ENCODE data around the gene KBTBD2. TPM values are rescaled to one million over a fixed set of nuclear protein-coding genes. Genes with fewer than 3 reads are reported as not detected.

KBTBD2 gene
- total RNA-seq, 1 experiment from 2014 or later = 30.2 TPM

DNA sequence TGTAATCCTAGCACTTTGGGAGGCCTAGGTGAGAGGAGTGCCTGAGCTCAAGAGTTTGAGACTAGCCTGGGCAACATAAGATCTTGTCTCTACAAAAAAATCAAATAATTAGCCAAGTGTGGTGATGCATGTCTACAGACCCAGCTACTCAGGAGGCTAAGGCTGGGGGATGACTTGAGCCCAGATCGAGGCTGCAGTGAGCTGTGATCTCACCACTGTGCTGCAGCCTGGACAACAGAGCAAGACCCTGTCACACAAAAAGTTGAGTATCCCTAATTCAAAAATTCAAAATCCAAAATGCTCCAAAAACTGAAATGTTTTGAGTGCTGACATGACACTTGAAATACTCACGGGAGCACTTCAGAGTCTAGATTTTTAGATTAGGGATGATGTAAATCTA is 19.1 kb downstream of the KBTBD2 start:
- no peaks in the 10 kb centered on the region for H3K4me1 ChIP-seq
- no peak overlapping the region for H3K27ac Mint-ChIP-seq (ENCODE audit: unreplicated experiment)
- TF ChIP-seq, protein P1, sequence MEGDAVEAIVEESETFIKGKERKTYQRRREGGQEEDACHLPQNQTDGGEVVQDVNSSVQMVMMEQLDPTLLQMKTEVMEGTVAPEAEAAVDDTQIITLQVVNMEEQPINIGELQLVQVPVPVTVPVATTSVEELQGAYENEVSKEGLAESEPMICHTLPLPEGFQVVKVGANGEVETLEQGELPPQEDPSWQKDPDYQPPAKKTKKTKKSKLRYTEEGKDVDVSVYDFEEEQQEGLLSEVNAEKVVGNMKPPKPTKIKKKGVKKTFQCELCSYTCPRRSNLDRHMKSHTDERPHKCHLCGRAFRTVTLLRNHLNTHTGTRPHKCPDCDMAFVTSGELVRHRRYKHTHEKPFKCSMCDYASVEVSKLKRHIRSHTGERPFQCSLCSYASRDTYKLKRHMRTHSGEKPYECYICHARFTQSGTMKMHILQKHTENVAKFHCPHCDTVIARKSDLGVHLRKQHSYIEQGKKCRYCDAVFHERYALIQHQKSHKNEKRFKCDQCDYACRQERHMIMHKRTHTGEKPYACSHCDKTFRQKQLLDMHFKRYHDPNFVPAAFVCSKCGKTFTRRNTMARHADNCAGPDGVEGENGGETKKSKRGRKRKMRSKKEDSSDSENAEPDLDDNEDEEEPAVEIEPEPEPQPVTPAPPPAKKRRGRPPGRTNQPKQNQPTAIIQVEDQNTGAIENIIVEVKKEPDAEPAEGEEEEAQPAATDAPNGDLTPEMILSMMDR (IDR thresholded peaks at IDR 0.05; ENCODE audit: insufficient read depth in 1 of 2, low read depth in 1 of 2, low read length in 1 of 2, severe bottlenecking in 1 of 2, unreplicated experiment in 1 of 2) = no peak
- no peak overlapping the region for H3K4me3 Mint-ChIP-seq (ENCODE audit: unreplicated experiment)
- peaks cover 60% of the 10 kb centered on the region for H3K36me3 Mint-ChIP-seq (ENCODE audit: insufficient read depth, unreplicated experiment)
- no peak overlapping the region for H3K4me3 ChIP-seq (ENCODE audit: low read depth, low read length)
- H3K9me3 Mint-ChIP-seq (ENCODE audit: unreplicated experiment) = no peaks in the 10 kb centered on the region
- BruUV-seq (replicated peaks) = no TSS peak
- no peaks in the 10 kb centered on the region for H3K4me1 Mint-ChIP-seq (ENCODE audit: low read depth, unreplicated experiment)
- no peaks in the 10 kb centered on the region for H3K27me3 ChIP-seq (replicated peaks; ENCODE audit: control insufficient read depth, insufficient read depth, low read length)
- H3K36me3 ChIP-seq (ENCODE audit: control insufficient read depth, insufficient read depth, low read length) = peaks cover 3% of the 10 kb centered on the region; the same call in 1 of the 2 replicates
- intact Hi-C loops (cut with micrococcal nuclease; ENCODE audit: unreplicated experiment) = no loop called here
- ChIA-PET CTCF (no interaction called here), POLR2A (interaction anchor here (0.5 kb wide), 1 partner anchor 34 kb away, joined by 4 read pairs; no protein-coding TSS in a partner anchor)
- no peaks in the 10 kb centered on the region for H3K9me3 ChIP-seq
- no peaks in the 10 kb centered on the region for H3K27me3 Mint-ChIP-seq (ENCODE audit: insufficient read depth, unreplicated experiment)
- no peak for DNase-seq

- no peaks in the 10 kb centered on the region for H3K9me3 Mint-ChIP-seq (ENCODE audit: unreplicated experiment)
- H3K27ac Mint-ChIP-seq (ENCODE audit: unreplicated experiment) = no peak overlapping the region
- ChIA-PET POLR2A (no interaction called here), CTCF (no interaction called here)
- peaks cover 60% of the 10 kb centered on the region for H3K36me3 Mint-ChIP-seq (ENCODE audit: insufficient read depth, unreplicated experiment)
- DNase-seq = no peak
- no TSS peak for BruUV-seq (replicated peaks)
- H3K4me3 Mint-ChIP-seq (ENCODE audit: unreplicated experiment) = no peak overlapping the region
- TF ChIP-seq, protein P1 (IDR thresholded peaks at IDR 0.05; ENCODE audit: insufficient read depth in 1 of 2, low read depth in 1 of 2, low read length in 1 of 2, severe bottlenecking in 1 of 2, unreplicated experiment in 1 of 2) = no peak
- no peaks in the 10 kb centered on the region for H3K4me1 ChIP-seq
- no peaks in the 10 kb centered on the region for H3K9me3 ChIP-seq
- no peaks in the 10 kb centered on the region for H3K4me1 Mint-ChIP-seq (ENCODE audit: low read depth, unreplicated experiment)
- no peaks in the 10 kb centered on the region for H3K27me3 Mint-ChIP-seq (ENCODE audit: insufficient read depth, unreplicated experiment)
- no peak overlapping the region for H3K4me3 ChIP-seq (ENCODE audit: low read depth, low read length)
- H3K27me3 ChIP-seq (replicated peaks; ENCODE audit: control insufficient read depth, insufficient read depth, low read length) = no peaks in the 10 kb centered on the region
- peaks cover 3% of the 10 kb centered on the region; the same call in 1 of the 2 replicates for H3K36me3 ChIP-seq (ENCODE audit: control insufficient read depth, insufficient read depth, low read length)
- intact Hi-C loops (cut with micrococcal nuclease; ENCODE audit: unreplicated experiment) = no loop called here
These were observed 19.8 kb downstream of the KBTBD2 start for GRCh38 chr7:32871624-32872371.

GRCh38 chr7:32870298-32870697 is 21.3 kb downstream of the KBTBD2 start:
- POLR2A ChIA-PET = no interaction called here
- no peak overlapping the region for H3K4me3 ChIP-seq (ENCODE audit: low read depth, low read length)
- H3K4me3 Mint-ChIP-seq (ENCODE audit: unreplicated experiment) = no peak overlapping the region
- intact Hi-C loops (cut with micrococcal nuclease; ENCODE audit: unreplicated experiment) = no loop called here
- H3K36me3 Mint-ChIP-seq (ENCODE audit: insufficient read depth, unreplicated experiment) = peaks cover 68% of the 10 kb centered on the region
- H3K9me3 ChIP-seq = no peaks in the 10 kb centered on the region
- peaks cover 3% of the 10 kb centered on the region; the same call in 1 of the 2 replicates for H3K36me3 ChIP-seq (ENCODE audit: control insufficient read depth, insufficient read depth, low read length)
- DNase-seq = no peak
- no peaks in the 10 kb centered on the region for H3K27me3 ChIP-seq (replicated peaks; ENCODE audit: control insufficient read depth, insufficient read depth, low read length)
- no peaks in the 10 kb centered on the region for H3K4me1 ChIP-seq
- no TSS peak for BruUV-seq (replicated peaks)
- H3K4me1 Mint-ChIP-seq (ENCODE audit: low read depth, unreplicated experiment) = no peaks in the 10 kb centered on the region
- H3K9me3 Mint-ChIP-seq (ENCODE audit: unreplicated experiment) = no peaks in the 10 kb centered on the region
- no peaks in the 10 kb centered on the region for H3K27me3 Mint-ChIP-seq (ENCODE audit: insufficient read depth, unreplicated experiment)
- TF ChIP-seq, protein P1 (IDR thresholded peaks at IDR 0.05; ENCODE audit: insufficient read depth in 1 of 2, low read depth in 1 of 2, low read length in 1 of 2, severe bottlenecking in 1 of 2, unreplicated experiment in 1 of 2) = no peak
- no peak overlapping the region for H3K27ac Mint-ChIP-seq (ENCODE audit: unreplicated experiment)
- CTCF ChIA-PET = no interaction called here
